Panc1 (cell line): Measurements from ENCODE around the gene IDNK. TPM values are rescaled to one million over a fixed set of nuclear protein-coding genes. Genes with fewer than 3 reads are reported as not detected.

ENCODE experiments used
- ATAC-seq: fragments of 200-7000 bp; cut with Tn5 transposase; 2 replicates; pipeline ENCODE4 v1.9.1; 2020; ENCODE audit warnings: mild to moderate bottlenecking, moderate library complexity
- BruUV-seq: library from RNA; stranded (reverse); fragments of 400-500 nt; replicated peaks from 2 replicates; lab custom pipeline; 2021; lab: Mats Ljungman, UMichigan
- CTCF ChIA-PET: fragments of 300-600 bp; sonication (Branson Sonifier 250); formaldehyde crosslinking; loops from one replicate; lab custom pipeline; 2022; ENCODE audit warnings: antibody characterized with exemption; lab: Charles Lee
- POLR2A ChIA-PET: fragments of 300-600 bp; sonication (Branson Sonifier 250); formaldehyde crosslinking; loops from one replicate; lab custom pipeline; 2022; ENCODE audit warnings: antibody characterized with exemption; lab: Charles Lee
- DNase-seq: peaks from one replicate; pipeline ENCODE4 v3.0.0-alpha.2; 2010; ENCODE audit warnings: low read depth, low spot score
- H3K27ac ChIP-seq: 2 replicates; pipeline ENCODE4 v1.5.1; 2011; ENCODE audit warnings: mild to moderate bottlenecking, low read length, inconsistent platforms
- H3K27me3 ChIP-seq: fragments of 200-500 bp; sonication (Bioruptor generic); 2 replicates; pipeline ENCODE4 v1.6.0; 2014; ENCODE audit warnings: low read length, inconsistent platforms; ENCODE audit not compliant: control insufficient read depth, insufficient read depth
- H3K36me3 ChIP-seq: fragments of 200-500 bp; sonication (Bioruptor generic); 2 replicates; pipeline ENCODE4 v1.5.1; 2014; ENCODE audit warnings: inconsistent platforms, mild to moderate bottlenecking, low read length, moderate library complexity; ENCODE audit not compliant: control insufficient read depth, insufficient read depth
- H3K4me1 ChIP-seq: 2 replicates; pipeline ENCODE4 v1.5.1; 2011; ENCODE audit warnings: inconsistent platforms, mild to moderate bottlenecking, low read length, moderate library complexity; ENCODE audit not compliant: control insufficient read depth, insufficient read depth
- H3K4me3 ChIP-seq, 2 experiments: 2 replicates each; pipeline ENCODE4 v1.5.1; 2011 to 2012; ENCODE audit warnings: low read depth in 2 of 2, low read length in 2 of 2, mild to moderate bottlenecking in 2 of 2, inconsistent platforms in 1 of 2, moderate library complexity in 1 of 2
- H3K9me3 ChIP-seq: fragments of 200-500 bp; sonication (Bioruptor generic); 2 replicates; pipeline ENCODE4 v1.5.1; 2014; ENCODE audit warnings: low read depth, mild to moderate bottlenecking, inconsistent platforms, low read length, moderate library complexity; ENCODE audit not compliant: control insufficient read depth, insufficient read depth
- POLR2AphosphoS5 ChIP-seq: IDR thresholded peaks from 2 replicates; pipeline ENCODE4 v1.6.1; 2012; ENCODE audit warnings: mild to moderate bottlenecking, low read depth, low read length, moderate library complexity
- SIN3A ChIP-seq: IDR thresholded peaks from 2 replicates; pipeline ENCODE4 v1.6.1; 2012; ENCODE audit warnings: low read depth, mild to moderate bottlenecking, low read length, moderate library complexity, borderline replicate concordance; ENCODE audit not compliant: insufficient read depth
- TCF7L2 ChIP-seq: IDR thresholded peaks from 2 replicates; pipeline ENCODE4 v1.6.1; 2011; ENCODE audit warnings: mild to moderate bottlenecking, low read depth, low read length, inconsistent platforms
- in situ Hi-C: cut with HindIII; loops from 2 replicates; pipeline ENCODE4 v1.10.0; 2016; ENCODE audit warnings: low sequenced_read_pairs, low pct_unique_long_range_greater_than_20kb
- intact Hi-C: fragments of 100-400 bp; cut with micrococcal nuclease; formaldehyde crosslinking; loops from one replicate; pipeline ENCODE4 v1.10.0; 2022; ENCODE audit not compliant: unreplicated experiment
- total RNA-seq: library from RNA; stranded (reverse); gene quantifications from one replicate; pipeline ENCODE4 v1.2.1, GENCODE V29; 2021; ENCODE audit not compliant: unreplicated experiment
- TF ChIP-seq, protein P1 (sequence below): fragments of 450-650 bp; IDR thresholded peaks from 2 replicates; pipeline ENCODE4 v1.5.1; 2017; ENCODE audit warnings: mild to moderate bottlenecking
- TF ChIP-seq, protein P2 (sequence below), 2 experiments: IDR thresholded peaks; 2 replicates each; pipeline ENCODE4 v1.6.1; 2011 to 2012; ENCODE audit warnings: low read depth in 2 of 2, control low read depth in 1 of 2, low read length in 1 of 2, mild to moderate bottlenecking in 1 of 2, moderate library complexity in 1 of 2; ENCODE audit not compliant: insufficient read depth in 1 of 2

The IDNK gene
- total RNA-seq, 1 experiment from 2014 or later = 1.9 TPM

GRCh38 chr9:83662933-83663332 lies 40.0 kb downstream of the IDNK start:
- no peaks in the 10 kb centered on the region for H3K9me3 ChIP-seq
- POLR2A ChIA-PET = no interaction called here
- BruUV-seq = no TSS peak
- H3K27ac ChIP-seq = no peak overlapping the region
- CTCF ChIA-PET = no interaction called here
- in situ Hi-C loops (no loop called here), intact Hi-C loops (no loop called here)
- no peaks in the 10 kb centered on the region for H3K4me1 ChIP-seq
- TF ChIP-seq TCF7L2 = no peak
- TF ChIP-seq SIN3A = no peak
- TF ChIP-seq, protein P1, sequence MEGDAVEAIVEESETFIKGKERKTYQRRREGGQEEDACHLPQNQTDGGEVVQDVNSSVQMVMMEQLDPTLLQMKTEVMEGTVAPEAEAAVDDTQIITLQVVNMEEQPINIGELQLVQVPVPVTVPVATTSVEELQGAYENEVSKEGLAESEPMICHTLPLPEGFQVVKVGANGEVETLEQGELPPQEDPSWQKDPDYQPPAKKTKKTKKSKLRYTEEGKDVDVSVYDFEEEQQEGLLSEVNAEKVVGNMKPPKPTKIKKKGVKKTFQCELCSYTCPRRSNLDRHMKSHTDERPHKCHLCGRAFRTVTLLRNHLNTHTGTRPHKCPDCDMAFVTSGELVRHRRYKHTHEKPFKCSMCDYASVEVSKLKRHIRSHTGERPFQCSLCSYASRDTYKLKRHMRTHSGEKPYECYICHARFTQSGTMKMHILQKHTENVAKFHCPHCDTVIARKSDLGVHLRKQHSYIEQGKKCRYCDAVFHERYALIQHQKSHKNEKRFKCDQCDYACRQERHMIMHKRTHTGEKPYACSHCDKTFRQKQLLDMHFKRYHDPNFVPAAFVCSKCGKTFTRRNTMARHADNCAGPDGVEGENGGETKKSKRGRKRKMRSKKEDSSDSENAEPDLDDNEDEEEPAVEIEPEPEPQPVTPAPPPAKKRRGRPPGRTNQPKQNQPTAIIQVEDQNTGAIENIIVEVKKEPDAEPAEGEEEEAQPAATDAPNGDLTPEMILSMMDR = no peak
- TF ChIP-seq, protein P2, sequence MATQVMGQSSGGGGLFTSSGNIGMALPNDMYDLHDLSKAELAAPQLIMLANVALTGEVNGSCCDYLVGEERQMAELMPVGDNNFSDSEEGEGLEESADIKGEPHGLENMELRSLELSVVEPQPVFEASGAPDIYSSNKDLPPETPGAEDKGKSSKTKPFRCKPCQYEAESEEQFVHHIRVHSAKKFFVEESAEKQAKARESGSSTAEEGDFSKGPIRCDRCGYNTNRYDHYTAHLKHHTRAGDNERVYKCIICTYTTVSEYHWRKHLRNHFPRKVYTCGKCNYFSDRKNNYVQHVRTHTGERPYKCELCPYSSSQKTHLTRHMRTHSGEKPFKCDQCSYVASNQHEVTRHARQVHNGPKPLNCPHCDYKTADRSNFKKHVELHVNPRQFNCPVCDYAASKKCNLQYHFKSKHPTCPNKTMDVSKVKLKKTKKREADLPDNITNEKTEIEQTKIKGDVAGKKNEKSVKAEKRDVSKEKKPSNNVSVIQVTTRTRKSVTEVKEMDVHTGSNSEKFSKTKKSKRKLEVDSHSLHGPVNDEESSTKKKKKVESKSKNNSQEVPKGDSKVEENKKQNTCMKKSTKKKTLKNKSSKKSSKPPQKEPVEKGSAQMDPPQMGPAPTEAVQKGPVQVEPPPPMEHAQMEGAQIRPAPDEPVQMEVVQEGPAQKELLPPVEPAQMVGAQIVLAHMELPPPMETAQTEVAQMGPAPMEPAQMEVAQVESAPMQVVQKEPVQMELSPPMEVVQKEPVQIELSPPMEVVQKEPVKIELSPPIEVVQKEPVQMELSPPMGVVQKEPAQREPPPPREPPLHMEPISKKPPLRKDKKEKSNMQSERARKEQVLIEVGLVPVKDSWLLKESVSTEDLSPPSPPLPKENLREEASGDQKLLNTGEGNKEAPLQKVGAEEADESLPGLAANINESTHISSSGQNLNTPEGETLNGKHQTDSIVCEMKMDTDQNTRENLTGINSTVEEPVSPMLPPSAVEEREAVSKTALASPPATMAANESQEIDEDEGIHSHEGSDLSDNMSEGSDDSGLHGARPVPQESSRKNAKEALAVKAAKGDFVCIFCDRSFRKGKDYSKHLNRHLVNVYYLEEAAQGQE (IDR thresholded peaks at IDR 0.05; ENCODE audit: insufficient read depth in 1 of 2, low read depth in 2 of 2, low read length in 1 of 2) = no peak
- TF ChIP-seq POLR2AphosphoS5 = no peak
- no peak for ATAC-seq
- no peak for DNase-seq
- H3K4me3 ChIP-seq = no peak overlapping the region
- H3K36me3 ChIP-seq = peaks cover 29% of the 10 kb centered on the region
- H3K27me3 ChIP-seq = no peaks in the 10 kb centered on the region

DNA sequence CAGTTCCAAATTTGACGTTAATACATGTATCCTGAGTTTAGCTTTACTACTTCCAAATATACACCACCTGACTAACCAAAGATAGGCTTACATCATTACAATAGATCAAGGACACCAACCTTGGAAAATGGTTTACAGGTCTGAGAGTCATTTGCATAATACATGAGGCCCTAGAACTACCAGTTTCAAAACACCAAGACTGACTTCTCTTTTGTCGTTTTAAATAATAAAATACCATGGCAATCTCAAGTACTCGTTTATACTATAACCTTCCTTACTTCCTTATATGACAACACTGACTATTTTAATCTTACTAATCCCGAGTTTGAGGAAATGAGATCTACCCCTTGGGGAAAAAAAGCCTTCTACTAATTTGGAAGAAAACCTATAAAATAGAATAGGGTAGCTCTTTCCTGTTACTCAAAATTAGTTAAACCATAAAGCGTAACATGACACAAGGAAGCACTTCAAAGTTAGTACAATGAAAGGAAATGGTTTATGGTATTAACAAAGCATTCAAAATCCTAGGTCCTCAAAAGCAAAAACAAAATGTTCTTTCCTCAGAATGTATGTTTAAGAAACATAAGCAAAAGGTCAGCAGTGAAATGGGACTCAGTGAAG lies 42.7 kb downstream of the IDNK start:
- no peaks in the 10 kb centered on the region for H3K9me3 ChIP-seq
- H3K27ac ChIP-seq = no peak overlapping the region
- CTCF ChIA-PET = no interaction called here
- POLR2A ChIA-PET = no interaction called here
- in situ Hi-C loops (no loop called here), intact Hi-C loops (no loop called here)
- H3K27me3 ChIP-seq = no peaks in the 10 kb centered on the region
- H3K36me3 ChIP-seq = peaks cover 22% of the 10 kb centered on the region
- ATAC-seq = no peak
- no peak for DNase-seq
- BruUV-seq = no TSS peak
- H3K4me3 ChIP-seq = no peak overlapping the region
- TF ChIP-seq TCF7L2 (no peak), SIN3A (no peak), POLR2AphosphoS5 (no peak)
- TF ChIP-seq, protein P2 (IDR thresholded peaks at IDR 0.05; ENCODE audit: insufficient read depth in 1 of 2, low read depth in 2 of 2, low read length in 1 of 2) = no peak
- TF ChIP-seq, protein P1 = no peak
- H3K4me1 ChIP-seq = no peaks in the 10 kb centered on the region
